Measurements from ENCODE around the gene OPN1MW3. TPM values are rescaled to one million over a fixed set of nuclear protein-coding genes. Genes with fewer than 3 reads are reported as not detected.

Gene OPN1MW3
- total RNA-seq, 4 donors from 2014 or later, result not detected

GRCh38 chrX:154310616-154311536, 53.5 kb downstream of the OPN1MW3 start:
- WGBS, 2 donors, result 74 to 77% methylated on average over 13 to 19 of the region's 19 CpGs
- no peaks in the 10 kb centered on the region for H3K27me3 ChIP-seq
- no peak for DNase-seq (ENCODE audit: low spot score in 2 of 2)

GRCh38 chrX:154312116-154312515, 54.7 kb downstream of the OPN1MW3 start:
- no peak for TF ChIP-seq CTCF (IDR thresholded peaks at IDR 0.05)
- Histone ChIP-seq H3K9me3 (no peaks in the 10 kb centered on the region), H3K36me3 (no peaks in the 10 kb centered on the region), H3K27ac (no peak overlapping the region), H3K27me3 (no peaks in the 10 kb centered on the region), H3K4me1 (peaks cover 0 to 4% (median 0%) of the 10 kb centered on the region in 4 donors), H3K4me3 (no peak overlapping the region)
- 89% methylated on average over 7 of the region's 7 CpGs for WGBS, 2 donors
- no peak for DNase-seq (ENCODE audit: low spot score in 2 of 2)

More at GRCh38 chrX:154310616-154311536, 53.5 kb downstream of the OPN1MW3 start:
- Histone ChIP-seq H3K9me3 (no peaks in the 10 kb centered on the region), H3K27ac (no peak overlapping the region), H3K4me3 (no peak overlapping the region), H3K4me1 (peaks cover 0 to 4% (median 0%) of the 10 kb centered on the region in 4 donors), H3K36me3 (no peaks in the 10 kb centered on the region)
- TF ChIP-seq CTCF (IDR thresholded peaks at IDR 0.05) (no peak), EP300 (IDR thresholded peaks at IDR 0.05) (no peak), POLR2A (IDR thresholded peaks at IDR 0.05) (no peak)

- TF ChIP-seq POLR2A (IDR thresholded peaks at IDR 0.05) (no peak), CTCF (IDR thresholded peaks at IDR 0.05) (no peak), EP300 (IDR thresholded peaks at IDR 0.05) (no peak)
- 69 to 90% methylated on average over 5 of the region's 5 CpGs for WGBS, 2 donors
- no peaks in the 10 kb centered on the region for H3K27me3 ChIP-seq
- no peak for DNase-seq (ENCODE audit: low spot score in 2 of 2)
- H3K4me1 ChIP-seq, result no peaks in the 10 kb centered on the region
- H3K36me3 ChIP-seq, result no peaks in the 10 kb centered on the region
- no peak overlapping the region for H3K4me3 ChIP-seq
- H3K9me3 ChIP-seq, result no peaks in the 10 kb centered on the region
- H3K27ac ChIP-seq, result no peak overlapping the region
Observed at GRCh38 chrX:154313147-154313546, 55.8 kb downstream of the OPN1MW3 start.

- peaks cover 0 to 3% of the 10 kb centered on the region in 2 donors for H3K27me3 ChIP-seq
- 94 to 100% methylated on average over 3 of the region's 3 CpGs for WGBS, 2 donors
Observed at GRCh38 chrX:154315416-154315815, 58.0 kb downstream of the OPN1MW3 start.

More at GRCh38 chrX:154315416-154315815, 58.0 kb downstream of the OPN1MW3 start:
- Histone ChIP-seq H3K4me3 (no peak overlapping the region), H3K27ac (no peak overlapping the region), H3K36me3 (no peaks in the 10 kb centered on the region), H3K9me3 (no peaks in the 10 kb centered on the region), H3K4me1 (no peaks in the 10 kb centered on the region)
- DNase-seq (ENCODE audit: low spot score in 2 of 2), result no peak
- no peak for TF ChIP-seq POLR2A (IDR thresholded peaks at IDR 0.05)
- no peak for TF ChIP-seq EP300 (IDR thresholded peaks at IDR 0.05)
- no peak for TF ChIP-seq CTCF (IDR thresholded peaks at IDR 0.05)
